ENCODE measurements around the gene CHCHD3. TPM values are rescaled to one million over a fixed set of nuclear protein-coding genes. Genes with fewer than 3 reads are reported as not detected.

Gene CHCHD3
- total RNA-seq, 1 donor from 2014 or later: 42.2 TPM

DNA sequence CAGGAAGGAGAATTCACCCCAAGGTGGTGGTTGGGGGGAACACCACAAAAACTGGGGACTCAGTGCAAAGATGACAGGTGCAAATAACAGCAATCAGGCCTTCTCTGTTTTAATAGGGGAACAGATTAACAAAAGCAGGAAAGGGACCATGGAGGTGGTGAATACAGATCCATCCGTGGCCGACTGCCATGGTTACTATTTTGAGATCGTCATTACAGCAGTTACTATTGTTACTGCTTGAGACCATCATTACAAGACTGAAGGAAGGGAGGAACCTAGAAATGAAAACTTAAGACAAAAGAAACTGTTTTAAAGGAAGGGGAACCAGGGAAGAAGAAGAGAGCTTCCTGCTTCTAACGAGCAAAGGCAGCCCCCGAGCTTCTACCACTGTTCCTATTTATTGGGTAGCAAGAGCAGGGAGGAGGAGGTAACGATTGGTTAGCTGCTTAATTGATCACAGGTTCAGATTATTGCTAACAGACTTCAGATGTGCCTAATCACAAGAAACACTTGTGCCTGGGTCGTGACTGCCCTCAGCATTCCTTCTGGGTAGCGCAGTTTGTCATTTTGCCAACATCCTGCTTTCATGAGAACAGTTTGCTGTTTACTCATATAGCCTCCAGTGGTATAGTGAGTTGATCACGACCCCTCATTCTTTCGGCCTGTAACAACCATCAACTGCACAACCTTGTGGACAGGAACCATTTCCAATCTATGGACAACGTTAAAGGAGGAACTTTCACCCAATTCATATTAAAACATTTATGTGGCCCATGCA, 216.3 kb downstream of the CHCHD3 start:
- DNase-seq (ENCODE audit: low spot score): no peak

DNA sequence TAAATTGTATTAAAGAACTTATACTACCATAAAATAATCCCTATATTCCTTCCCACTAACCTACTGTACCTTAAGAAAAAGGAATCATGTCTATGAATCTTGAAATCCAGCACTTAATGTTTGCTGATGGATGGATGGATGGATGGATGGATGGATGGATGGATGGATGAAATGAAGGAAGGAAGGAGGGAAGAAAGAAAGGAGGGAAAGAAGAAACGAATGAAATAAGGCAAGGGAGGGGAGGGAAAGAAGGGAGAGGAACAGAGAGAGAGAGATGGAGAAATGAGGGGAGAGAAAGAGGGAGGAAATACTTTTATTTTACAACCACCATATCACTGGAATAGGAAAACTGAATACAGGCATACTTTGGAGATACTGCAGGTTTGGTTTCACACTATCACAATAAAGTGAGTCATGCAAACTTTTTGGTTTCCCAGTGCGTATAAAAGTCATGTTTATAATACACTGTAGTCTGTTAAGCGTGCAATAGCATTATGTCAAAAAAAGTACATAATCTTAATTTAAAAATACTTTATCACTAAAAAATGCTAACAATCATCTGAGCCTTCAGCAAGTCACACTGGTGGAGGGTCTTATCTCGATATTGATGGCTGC, 219.8 kb downstream of the CHCHD3 start:
- DNase-seq (ENCODE audit: low spot score): no peak

DNA sequence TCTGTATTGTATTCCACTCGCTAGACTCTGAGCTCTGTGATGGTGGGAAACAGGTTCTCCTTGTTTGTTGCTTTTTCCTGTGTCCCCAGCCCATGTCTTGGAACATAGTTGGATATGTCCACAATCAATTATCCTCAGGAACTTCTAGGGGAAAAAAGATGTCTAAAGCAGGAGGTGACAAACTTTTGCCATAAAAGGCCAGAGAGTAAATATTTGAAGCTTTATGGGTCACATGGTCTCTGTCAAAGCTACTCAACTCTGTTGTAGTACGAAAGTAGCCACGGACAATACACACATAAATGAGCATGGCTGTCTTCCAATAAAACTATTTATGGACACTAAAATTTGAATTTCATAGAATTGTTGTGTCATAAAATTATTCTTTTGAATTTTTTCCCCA, 220.5 kb downstream of the CHCHD3 start:
- no peak for DNase-seq (ENCODE audit: low spot score)

DNA sequence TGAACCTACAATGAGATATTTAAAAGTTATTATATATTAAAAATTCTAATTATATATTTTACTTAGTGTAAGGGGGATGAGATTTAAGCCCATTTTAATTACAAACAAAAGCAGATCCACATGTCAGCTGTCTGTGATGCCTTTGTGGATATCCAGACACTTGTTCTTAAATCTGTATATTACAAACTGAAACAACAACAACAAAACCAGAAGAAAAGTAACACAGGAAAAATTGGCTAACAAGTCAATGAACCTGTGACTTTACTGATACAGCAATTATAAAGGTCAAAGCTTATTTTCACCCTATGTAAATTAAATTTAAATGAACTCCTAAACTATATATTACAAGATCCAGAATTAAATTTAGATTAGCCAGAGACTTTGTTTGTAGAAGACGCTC, 222.7 kb downstream of the CHCHD3 start:
- DNase-seq (ENCODE audit: low spot score): no peak

DNA sequence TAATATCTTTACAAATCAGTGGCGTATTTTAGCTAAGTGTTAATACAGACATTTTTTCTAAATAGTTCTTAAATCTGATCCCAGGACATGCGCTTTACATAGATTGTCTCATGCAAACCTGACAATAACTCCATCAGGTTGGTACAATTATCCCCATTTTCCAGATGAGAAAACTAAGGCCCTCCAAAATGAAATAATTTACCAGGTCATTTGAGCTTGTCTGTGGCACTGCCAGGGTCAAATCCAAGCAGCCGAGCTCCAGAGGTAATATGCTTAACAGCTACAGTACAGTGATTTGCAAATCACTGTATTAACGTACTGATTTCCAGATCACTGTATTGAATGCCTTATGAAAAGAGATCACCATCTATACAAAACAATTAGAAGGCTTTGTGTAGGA, 223.1 kb downstream of the CHCHD3 start:
- no peak for DNase-seq (ENCODE audit: low spot score)

DNA sequence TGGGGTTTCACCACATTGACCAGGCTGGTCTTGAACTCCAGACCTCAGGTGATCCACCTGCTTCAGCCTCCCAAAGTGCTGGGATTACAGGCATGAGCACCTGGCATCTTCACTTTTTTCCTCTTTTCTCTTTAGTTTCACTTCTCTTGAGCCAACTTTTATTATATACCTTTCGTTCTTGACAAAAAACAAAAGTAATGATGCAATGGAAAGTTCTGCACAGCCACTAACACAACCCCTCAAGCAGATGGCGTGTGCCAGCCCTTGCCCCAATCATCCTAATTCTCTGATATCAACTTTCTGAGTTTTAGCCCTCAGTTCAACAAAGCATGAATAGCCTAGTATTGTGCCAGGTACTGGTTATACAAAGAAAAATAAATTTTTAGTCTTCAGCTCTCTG, 223.6 kb downstream of the CHCHD3 start:
- no peak for DNase-seq (ENCODE audit: low spot score)

DNA sequence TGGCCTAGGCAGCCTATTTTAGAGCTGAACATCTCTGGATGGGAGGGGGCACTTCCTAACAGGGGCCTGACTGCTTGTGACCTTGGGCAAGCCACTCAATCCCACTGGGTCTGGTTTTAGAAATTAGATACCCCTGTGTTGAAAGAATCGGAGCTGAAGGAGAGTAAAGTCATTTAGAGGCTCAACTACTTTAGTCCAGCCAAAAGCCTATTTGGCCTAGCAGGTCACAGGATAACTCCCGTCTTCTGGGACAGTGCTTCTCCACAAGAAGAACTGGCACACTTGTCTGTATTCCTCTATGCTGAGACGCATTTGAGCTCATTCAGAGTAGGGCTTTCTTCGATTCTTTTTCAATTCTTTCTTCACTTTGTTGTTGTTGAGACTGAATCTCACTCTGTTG, 224.2 kb downstream of the CHCHD3 start:
- DNase-seq (ENCODE audit: low spot score): no peak

DNA sequence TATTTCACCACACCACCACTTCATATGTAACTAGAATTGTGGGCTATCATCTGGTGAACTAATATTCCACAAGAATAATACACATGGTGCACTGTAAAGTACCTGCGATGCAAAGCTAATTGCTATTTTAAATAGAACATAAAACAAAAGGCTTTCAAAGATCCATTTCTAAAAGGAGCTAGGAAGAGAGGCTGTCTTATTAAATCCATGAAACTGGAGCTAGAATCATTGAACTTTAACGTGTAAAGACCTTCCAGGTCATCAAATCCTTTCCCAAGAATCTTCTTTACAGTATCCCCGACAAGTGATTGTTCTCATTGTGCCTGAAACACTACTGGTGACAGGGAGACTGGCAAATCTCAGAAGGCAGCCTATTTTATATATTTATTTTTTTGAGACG, 224.9 kb downstream of the CHCHD3 start:
- DNase-seq (ENCODE audit: low spot score): no peak

DNA sequence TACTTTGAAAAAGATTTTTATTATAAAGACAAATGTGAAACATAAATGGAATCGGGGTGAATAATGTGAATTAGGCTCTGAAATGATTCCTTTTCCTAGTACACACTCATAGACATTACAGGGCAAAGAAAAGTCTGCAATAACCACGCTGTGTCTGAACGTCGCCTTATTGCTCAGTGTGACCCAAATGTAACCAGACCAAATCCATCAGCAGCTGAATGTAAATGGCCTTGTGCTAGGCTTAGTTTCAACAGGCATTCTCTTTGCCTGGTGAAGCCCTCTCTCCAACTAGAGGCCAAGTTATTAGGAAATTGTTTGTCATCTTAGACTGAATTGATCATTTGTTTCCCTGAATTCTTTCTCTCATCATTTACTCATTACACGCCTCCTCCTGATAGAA, 225.5 kb downstream of the CHCHD3 start:
- no peak for DNase-seq (ENCODE audit: low spot score)

DNA sequence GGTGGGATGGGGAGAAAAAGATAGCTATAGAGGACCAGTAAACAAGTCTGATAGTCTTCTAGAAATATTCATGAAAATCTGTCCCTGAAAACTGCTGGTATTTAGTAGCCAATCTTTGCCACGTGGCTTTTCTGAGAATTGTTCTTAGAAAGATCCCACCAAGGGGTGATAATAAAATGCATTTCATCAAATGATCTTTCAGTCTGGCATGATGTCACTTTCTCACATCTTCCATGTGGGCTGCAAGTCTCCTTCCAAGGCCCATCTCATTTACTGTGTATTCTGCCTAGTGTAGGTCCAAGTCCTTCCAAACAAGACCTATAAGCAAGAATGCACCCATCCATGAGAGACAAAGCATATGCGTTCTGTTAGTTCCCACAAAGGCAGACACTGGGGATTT, 226.0 kb downstream of the CHCHD3 start:
- no peak for DNase-seq (ENCODE audit: low spot score)

DNA sequence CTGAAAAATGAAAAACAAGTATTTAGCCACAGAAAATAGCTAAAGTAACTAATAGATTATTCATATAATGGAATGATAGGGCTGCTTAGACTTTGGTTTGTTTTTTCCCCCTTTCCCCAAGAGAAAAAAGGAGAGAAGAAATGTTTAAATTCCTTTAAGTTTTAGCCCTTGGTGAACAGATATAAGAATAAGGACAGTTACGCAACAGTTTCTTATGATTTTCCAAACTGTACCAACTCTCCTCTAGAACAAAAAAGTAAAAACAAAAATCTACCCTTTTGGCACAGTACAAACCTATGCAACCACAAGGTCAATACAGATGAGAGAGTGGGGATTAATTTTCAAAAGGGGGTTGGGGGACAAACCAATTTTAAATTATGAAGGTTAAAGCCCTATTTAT, 227.7 kb downstream of the CHCHD3 start:
- DNase-seq (ENCODE audit: low spot score): no peak

DNA sequence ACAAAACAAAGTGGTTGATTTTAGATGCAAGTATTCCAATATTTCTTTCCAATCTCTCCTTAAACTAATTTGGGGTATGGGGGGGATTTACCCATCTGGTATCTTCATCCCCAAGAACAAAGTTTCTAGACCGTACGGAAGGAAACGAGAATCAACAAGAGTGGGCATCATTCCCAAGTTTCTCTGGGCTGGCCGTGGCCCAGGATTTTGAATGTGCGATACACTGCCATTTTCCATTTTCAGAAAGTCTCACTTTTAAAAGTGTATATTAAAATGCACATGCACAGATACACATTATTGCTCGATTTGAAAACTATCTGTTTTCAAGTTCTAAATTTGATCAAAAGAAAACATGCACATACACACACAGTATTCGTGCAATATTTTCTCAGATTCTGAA, 234.5 kb downstream of the CHCHD3 start:
- no peak for DNase-seq (ENCODE audit: low spot score)

DNA sequence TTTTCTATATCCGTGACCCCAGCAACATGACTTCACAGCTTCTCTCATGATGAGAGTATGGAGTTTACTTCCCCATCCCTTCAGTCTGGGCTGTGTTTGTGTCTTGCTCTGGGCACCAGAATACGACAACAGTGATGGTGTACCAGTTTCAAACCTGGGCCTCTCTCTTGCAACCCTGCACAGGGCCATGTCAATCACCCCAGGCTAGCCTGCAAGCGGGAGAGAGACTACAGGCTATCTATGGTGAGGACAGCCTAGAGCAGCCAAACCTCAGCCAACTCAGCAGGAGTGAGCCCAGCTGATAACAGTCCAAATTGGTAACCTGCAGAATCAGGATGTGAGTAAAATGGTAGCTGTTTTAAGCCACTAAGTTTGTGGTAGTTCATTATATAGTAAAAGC, 235.8 kb downstream of the CHCHD3 start:
- DNase-seq (ENCODE audit: low spot score): no peak

DNA sequence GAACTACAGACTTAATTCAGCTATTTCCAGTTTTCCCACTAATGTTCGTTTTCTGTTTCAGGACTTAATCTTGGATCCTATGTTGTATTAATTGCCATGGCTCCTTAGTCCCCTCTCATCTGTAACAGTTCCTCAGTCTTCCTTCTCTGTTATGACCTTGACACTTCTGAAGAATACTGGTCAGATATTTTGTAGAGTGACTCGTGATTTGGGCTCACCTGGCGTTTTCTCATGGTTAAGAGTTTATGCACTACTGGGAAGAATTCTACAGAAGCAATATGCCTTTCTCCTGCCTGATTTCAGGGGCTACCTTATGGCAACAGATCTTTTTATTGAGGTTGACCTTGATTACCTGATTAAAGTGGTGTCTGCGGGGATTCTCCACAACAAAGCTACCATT, 239.4 kb downstream of the CHCHD3 start:
- no peak for DNase-seq (ENCODE audit: low spot score)

DNA sequence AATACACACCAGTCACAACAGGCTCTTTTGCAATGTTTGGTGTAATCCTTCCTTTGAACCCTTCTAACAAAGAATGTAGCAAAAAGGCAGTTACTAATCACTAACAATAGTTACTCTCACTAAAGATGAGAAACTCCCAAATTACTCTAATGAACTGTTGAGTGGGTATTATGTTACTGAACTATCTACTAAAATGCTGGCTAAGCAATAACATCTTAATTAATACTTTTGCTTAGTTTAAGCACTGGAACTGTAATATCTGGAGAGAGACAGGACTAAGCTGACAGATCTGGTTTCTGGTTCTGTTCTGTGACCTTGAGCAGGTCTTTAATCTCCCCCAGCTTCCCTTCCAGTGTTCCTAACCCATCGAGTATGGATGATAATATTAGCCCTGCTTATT, 241.7 kb downstream of the CHCHD3 start:
- DNase-seq (ENCODE audit: low spot score): no peak

DNA sequence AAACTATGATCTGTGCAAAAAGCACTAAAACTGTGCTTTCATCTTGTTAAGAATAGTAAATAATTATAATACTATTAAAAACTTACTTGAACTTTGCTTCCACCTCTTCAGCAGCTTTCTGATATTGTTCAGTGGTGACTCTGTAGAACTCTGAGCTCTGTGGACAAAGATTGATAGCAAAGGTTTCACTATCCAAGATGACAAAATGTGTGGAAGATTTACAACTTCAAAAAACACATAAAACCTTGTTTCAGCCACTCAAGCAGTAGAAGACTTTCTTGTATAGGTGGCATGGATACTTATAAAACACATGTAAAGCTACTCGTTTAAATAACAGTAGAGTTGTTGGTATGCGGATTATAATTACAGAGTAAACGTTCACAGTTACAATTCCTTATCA, 243.6 kb downstream of the CHCHD3 start:
- DNase-seq (ENCODE audit: low spot score): no peak

DNA sequence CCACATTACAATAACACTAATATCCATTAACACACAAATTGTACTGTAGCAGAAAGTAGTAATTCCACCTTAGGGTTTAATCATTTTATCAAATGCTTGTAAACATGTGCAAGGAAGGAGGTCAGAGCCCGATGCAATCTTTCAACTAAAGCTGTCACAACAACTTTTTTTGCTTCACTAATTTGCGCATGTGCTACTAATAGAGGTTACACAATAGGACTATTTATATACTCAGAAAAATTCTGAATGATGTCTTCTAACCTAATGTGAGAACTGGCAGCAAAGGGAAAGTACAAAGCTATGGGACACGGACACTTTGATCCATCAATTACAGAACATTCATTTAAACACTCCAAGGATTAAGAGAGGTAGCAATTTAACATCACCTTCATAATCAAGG, 244.4 kb downstream of the CHCHD3 start:
- no peak for DNase-seq (ENCODE audit: low spot score)

DNA sequence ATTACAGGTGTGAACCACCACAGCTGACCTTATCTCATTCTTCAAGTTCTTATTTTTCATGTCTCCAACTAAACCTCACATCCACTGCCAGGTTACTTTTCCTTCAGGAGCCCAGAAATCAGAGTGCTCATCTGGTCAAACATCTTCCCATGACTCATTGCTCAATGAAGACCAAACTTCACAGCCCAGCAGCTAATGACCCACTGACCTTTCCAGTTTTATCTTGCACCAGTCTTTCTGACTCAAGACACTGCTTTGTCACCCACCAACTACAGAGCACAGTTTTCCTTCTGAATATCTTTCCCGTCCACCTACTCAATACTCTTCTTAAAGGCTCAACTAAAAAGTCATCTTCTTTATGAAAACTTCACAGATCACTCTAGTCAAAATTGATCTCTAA, 245.1 kb downstream of the CHCHD3 start:
- no peak for DNase-seq (ENCODE audit: low spot score)

DNA sequence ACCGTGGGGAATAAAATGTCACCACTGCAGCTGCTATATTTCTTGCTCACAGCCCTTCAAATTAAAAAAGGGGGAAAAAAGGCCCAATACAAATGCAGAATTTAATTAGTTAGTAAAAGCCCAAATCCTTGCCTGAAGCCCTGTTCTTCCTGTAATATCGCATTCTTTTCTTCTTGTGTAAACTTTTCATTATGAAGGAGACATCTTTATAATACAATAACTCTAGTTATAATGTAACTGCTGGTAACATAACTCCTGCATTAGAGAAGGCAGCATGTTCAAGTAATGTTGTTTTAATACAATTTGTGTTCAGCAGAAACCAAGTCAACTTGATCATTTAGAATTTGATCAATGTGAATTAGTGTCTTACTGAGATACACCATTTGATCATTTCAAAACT, 250.9 kb downstream of the CHCHD3 start:
- no peak for DNase-seq (ENCODE audit: low spot score)

DNA sequence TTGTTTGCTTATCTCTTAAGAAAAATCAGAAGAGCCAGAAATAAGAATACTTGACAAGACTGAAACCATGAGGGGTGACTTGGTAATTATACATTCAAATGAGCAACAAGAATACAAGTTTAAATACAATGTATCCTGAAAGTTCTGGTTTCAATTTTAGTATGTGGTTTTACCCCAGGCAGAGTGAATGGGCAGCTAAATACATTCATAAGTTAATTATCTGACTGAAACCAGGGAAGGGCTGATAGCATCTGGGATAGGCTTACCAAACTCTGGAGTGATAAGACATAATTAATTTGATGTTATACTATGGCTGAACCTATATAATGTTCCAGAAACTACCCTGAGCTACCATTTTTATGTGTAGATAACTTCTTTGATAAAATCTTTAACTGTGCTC, 253.4 kb downstream of the CHCHD3 start:
- no peak for DNase-seq (ENCODE audit: low spot score)

DNA sequence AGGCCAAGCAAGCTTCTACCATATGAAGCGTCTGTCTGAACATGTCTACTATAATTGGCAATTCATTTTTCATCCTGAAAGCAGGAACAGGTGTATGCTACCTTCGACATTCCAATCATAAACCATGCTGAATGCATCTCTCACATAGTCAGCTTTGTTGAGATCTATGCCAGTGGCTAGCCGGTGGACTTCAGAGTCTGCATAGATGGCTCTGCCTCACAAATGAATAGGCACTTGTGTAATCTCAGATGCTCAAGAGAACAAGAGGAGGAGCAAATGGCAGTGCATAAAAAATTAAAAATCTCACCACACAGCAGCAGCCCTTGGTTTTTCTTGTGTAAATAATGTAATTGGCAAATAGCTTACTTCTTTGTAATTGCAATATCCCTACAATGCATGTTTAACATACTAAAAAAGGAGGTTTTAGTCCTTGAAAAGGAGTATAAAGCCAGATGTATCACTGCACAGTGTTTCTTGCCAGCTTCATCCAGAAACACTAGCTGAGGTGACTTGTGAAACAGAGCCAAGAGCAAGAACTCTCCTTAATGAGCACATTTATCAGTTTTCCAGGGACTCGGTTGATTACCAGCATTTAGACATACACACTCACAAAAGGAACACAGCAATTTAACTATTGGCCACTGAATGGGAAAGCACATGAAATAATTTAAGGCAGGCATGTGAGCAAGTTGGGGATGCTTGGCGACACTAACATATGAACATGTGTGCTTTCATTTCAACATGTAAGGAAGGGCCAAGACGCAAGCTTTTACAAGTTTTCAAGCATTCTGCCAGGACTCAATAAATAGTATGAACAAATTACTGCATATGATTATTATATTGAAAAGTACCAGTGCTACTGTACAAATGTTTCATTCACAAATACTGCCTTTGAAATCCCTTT, 255.7 kb downstream of the CHCHD3 start:
- DNase-seq (ENCODE audit: low spot score): no peak

DNA sequence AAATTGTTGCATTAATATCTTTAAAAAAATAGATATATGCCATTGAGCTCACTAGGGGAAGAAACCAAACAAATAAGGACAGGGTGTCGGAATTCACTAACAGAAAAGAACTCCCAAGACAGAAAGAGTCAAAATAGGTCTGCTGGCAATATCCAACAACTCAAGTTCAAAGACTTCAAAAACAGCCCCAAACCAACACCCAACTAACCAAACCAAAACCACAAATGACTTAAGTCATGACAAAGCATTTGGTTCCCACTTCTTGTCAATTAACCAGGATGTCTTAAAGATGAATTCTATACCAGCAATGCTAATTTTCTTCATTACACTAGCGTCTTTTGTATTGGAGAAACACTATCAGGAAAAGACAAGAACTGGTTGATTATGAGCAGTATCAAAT, 256.7 kb downstream of the CHCHD3 start:
- DNase-seq (ENCODE audit: low spot score): no peak

DNA sequence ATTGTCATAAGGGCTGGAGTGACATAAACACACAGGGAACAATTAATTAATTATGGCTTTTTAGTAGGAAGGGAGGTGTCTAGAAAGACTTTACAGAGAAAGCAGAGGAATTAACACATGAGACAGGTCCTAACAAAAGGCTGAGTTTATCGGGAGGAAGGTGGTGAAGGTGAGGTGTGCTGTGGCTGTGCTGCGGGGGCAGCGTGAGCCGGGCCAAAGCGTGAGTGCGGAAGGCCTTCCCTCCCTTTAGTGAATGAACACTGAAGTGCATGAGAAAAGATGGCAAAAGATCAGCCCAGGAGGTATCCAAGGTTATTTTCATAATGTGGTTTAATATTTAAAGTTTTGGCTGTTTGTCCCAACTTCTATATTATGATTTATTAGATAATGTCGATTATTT, 262.2 kb downstream of the CHCHD3 start:
- DNase-seq (ENCODE audit: low spot score): no peak
